ENCODE data around the gene MARVELD1.

- TF ChIP-seq CTCF (IDR thresholded peaks at IDR 0.05) (no peak), POLR2A (IDR thresholded peaks at IDR 0.05) (no peak), POLR2AphosphoS5 (IDR thresholded peaks at IDR 0.05) (no peak), EP300 (IDR thresholded peaks at IDR 0.05) (no peak)
These were observed 52.7 kb downstream of the MARVELD1 start for GRCh38 chr10:97766106-97766810.

All from stomach (tissue), 4 donors.